Keratinocyte (primary cell): Measurements from ENCODE around the gene C2orf76. TPM values are rescaled to one million over a fixed set of nuclear protein-coding genes. Genes with fewer than 3 reads are reported as not detected.

Experiments
- DNase-seq: peaks from one replicate; pipeline ENCODE4 v3.0.0-alpha.2; 2011; ENCODE audit warnings: low read depth, missing footprints, low spot score
- FAIRE-seq: peaks from 2 replicates; lab custom pipeline; 2011; peaks lifted over from hg19 to GRCh38; lab: Jason Lieb, UNC
- H2AFZ ChIP-seq: 2 replicates; pipeline ENCODE4 v1.6.0; 2012; ENCODE audit warnings: low read length, control low read depth, inconsistent platforms; ENCODE audit not compliant: control insufficient read depth
- H3K27ac ChIP-seq: 2 replicates; pipeline ENCODE4 v1.5.1; 2011; ENCODE audit warnings: low read length; ENCODE audit not compliant: control insufficient read depth, insufficient read depth
- H3K27me3 ChIP-seq: 3 replicates; pipeline ENCODE4 v1.6.0; 2011; ENCODE audit warnings: low read length; ENCODE audit not compliant: control insufficient read depth, insufficient read depth; ENCODE audit errors: extremely low read depth
- H3K36me3 ChIP-seq, 2 experiments: 2 replicates in 1 of 2; 3 replicates in 1 of 2; pipeline ENCODE4 v1.5.1; 2011; ENCODE audit warnings: low read length in 2 of 2, mild to moderate bottlenecking in 1 of 2; ENCODE audit not compliant: control insufficient read depth in 2 of 2, insufficient read depth in 2 of 2; ENCODE audit errors: extremely low read depth in 1 of 2
- H3K4me1 ChIP-seq: 3 replicates; pipeline ENCODE4 v1.5.1; 2011; ENCODE audit warnings: low read length; ENCODE audit not compliant: control insufficient read depth, insufficient read depth; ENCODE audit errors: extremely low read depth
- H3K4me2 ChIP-seq: 3 replicates; pipeline ENCODE4 v1.6.0; 2011; ENCODE audit warnings: low read depth, low read length; ENCODE audit not compliant: control insufficient read depth, insufficient read depth; ENCODE audit errors: extremely low read depth
- H3K4me3 ChIP-seq, 3 experiments: fragments of 200-600 bp in 1 of 3; sonication (generic) in 1 of 3; 2 replicates in 2 of 3; 3 replicates in 1 of 3; pipeline ENCODE4 v1.5.1; 2011 to 2016; ENCODE audit warnings: low read length in 3 of 3, mild to moderate bottlenecking in 3 of 3, control low read depth in 2 of 3, inconsistent platforms in 1 of 3, low read depth in 1 of 3, mixed read lengths in 1 of 3, mixed run types in 1 of 3, moderate library complexity in 1 of 3; ENCODE audit not compliant: control insufficient read depth in 2 of 3, insufficient read depth in 2 of 3; ENCODE audit errors: extremely low read depth in 1 of 3
- H3K79me2 ChIP-seq: 2 replicates; pipeline ENCODE4 v1.6.0; 2012; ENCODE audit warnings: low read length; ENCODE audit not compliant: control insufficient read depth, insufficient read depth
- H3K9ac ChIP-seq: 3 replicates; pipeline ENCODE4 v1.6.0; 2011; ENCODE audit warnings: low read length; ENCODE audit not compliant: control insufficient read depth, insufficient read depth; ENCODE audit errors: extremely low read depth
- H3K9me1 ChIP-seq: 3 replicates; pipeline ENCODE4 v1.6.0; 2011; ENCODE audit warnings: low read length; ENCODE audit not compliant: control insufficient read depth, insufficient read depth; ENCODE audit errors: extremely low read depth
- H3K9me3 ChIP-seq: 2 replicates; pipeline ENCODE4 v1.5.1; 2012; ENCODE audit warnings: low read depth, low read length; ENCODE audit not compliant: control insufficient read depth
- H4K20me1 ChIP-seq: 3 replicates; pipeline ENCODE4 v1.6.0; 2011; ENCODE audit warnings: low read length; ENCODE audit not compliant: control insufficient read depth, insufficient read depth; ENCODE audit errors: extremely low read depth
- EZH2 ChIP-seq: IDR thresholded peaks from one replicate; pipeline ENCODE4 v1.6.1; 2012; ENCODE audit warnings: inconsistent platforms, mild to moderate bottlenecking, low read length, moderate library complexity
- dilution Hi-C: fragments of 300-500 bp; cut with MboI; formaldehyde crosslinking; loops from one replicate; pipeline ENCODE4 v1.7.0; 2020; ENCODE audit warnings: low sequenced_read_pairs; ENCODE audit not compliant: extremely low pct_ligation_motif_present
- polyA plus RNA-seq, 5 experiments: library from polyadenylated mRNA; depleted of rRNA in 3 of 5; stranded (reverse) in 3 of 5; stranded (forward) in 1 of 5; unstranded in 1 of 5; fragments of >200 nt; gene quantifications; 1 replicate in 1 of 5; 2 replicates in 3 of 5; 3 replicates in 1 of 5; pipeline versions ENCODE4 v1.2.1 to v1.2.3, GENCODE V29; 2011 to 2012; ENCODE audit warnings: missing spikeins in 2 of 5, low read depth in 1 of 5, low replicate concordance in 1 of 5
- TF ChIP-seq, protein P1 (sequence below), 3 experiments: IDR thresholded peaks in 1 of 3; conservative IDR thresholded peaks in 1 of 3; optimal IDR thresholded peaks in 1 of 3; 2 replicates in 2 of 3; 3 replicates in 1 of 3; pipeline versions ENCODE3 to v1.5.1; 2011; ENCODE audit warnings: low read length in 3 of 3, mild to moderate bottlenecking in 3 of 3, moderate library complexity in 2 of 3, control low read depth in 1 of 3, inconsistent platforms in 1 of 3; ENCODE audit not compliant: insufficient read depth in 2 of 3; ENCODE audit errors: extremely low read depth in 1 of 3

C2orf76 gene
- polyA plus RNA-seq, 1 donor (not counting 4 experiments of a cell fraction or from before 2014, with no cell fraction given), result 17.9 TPM

DNA sequence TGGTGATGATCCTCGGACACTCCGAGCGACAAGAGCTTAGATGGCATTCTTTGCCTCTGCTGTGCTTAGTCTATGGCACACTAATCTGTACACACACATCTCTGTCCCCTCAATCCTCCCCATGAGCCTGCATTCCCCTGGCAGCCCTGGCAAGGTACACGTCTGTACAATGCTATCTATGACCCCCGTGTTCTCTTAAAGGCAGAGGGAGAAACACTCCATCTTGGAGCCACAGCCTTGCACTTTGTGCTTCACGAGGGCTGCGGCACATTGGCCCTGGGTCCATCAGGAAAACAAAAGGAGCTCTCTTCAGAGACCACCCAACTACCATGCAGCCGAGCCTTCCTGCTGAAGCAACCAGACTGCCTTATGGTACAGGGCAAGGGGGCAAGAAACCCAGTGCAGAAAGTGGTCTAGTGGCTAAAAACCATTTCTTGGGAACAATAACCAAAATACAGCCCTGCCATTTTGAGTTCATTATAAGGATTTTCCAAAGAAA lies 100.5 kb downstream of the C2orf76 start:
- dilution Hi-C loops, result no loop called here
- H3K27me3 ChIP-seq, result no peaks in the 10 kb centered on the region
- no peak overlapping the region for H3K4me3 ChIP-seq
- H3K9me3 ChIP-seq, result no peaks in the 10 kb centered on the region
- TF ChIP-seq, protein P1, sequence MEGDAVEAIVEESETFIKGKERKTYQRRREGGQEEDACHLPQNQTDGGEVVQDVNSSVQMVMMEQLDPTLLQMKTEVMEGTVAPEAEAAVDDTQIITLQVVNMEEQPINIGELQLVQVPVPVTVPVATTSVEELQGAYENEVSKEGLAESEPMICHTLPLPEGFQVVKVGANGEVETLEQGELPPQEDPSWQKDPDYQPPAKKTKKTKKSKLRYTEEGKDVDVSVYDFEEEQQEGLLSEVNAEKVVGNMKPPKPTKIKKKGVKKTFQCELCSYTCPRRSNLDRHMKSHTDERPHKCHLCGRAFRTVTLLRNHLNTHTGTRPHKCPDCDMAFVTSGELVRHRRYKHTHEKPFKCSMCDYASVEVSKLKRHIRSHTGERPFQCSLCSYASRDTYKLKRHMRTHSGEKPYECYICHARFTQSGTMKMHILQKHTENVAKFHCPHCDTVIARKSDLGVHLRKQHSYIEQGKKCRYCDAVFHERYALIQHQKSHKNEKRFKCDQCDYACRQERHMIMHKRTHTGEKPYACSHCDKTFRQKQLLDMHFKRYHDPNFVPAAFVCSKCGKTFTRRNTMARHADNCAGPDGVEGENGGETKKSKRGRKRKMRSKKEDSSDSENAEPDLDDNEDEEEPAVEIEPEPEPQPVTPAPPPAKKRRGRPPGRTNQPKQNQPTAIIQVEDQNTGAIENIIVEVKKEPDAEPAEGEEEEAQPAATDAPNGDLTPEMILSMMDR (optimal IDR thresholded peaks at IDR 0.05 in 1 of 3, IDR thresholded peaks at IDR 0.05 in 1 of 3, conservative IDR thresholded peaks at IDR 0.05 in 1 of 3; ENCODE audit: extremely low read depth in 1 of 3, insufficient read depth in 2 of 3, low read length in 3 of 3), result no peak
- TF ChIP-seq EZH2, result no peak
- FAIRE-seq (no peak), DNase-seq (no peak)
- H3K27ac ChIP-seq, result no peak overlapping the region
- peaks cover 4% of the 10 kb centered on the region for H3K9me1 ChIP-seq
- H3K36me3 ChIP-seq, result peaks cover 4% of the 10 kb centered on the region in 2 experiments
- H4K20me1 ChIP-seq, result no peaks in the 10 kb centered on the region
- no peak overlapping the region for H3K9ac ChIP-seq
- no peaks in the 10 kb centered on the region for H3K4me1 ChIP-seq
- no peak overlapping the region for H2AFZ ChIP-seq
- H3K79me2 ChIP-seq, result no peaks in the 10 kb centered on the region
- H3K4me2 ChIP-seq, result no peak overlapping the region

DNA sequence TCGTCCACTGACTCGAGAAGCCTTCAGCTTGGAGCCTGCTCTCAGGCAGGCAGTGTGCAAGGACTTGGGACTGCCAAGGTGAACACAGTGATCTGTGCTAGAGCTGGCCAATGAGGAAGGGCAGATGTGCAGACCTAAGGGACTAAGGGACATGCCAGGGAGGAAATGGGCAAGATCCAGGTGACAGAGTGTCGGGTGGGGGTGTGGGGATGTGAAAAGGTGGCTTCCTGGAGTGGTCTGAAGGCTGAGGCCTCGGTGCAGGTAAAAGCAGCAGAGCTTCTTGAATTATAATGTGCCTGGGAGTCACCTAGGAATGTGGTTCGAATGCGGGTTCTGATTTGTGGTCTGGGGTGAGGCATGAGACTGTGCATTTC lies 101.0 kb downstream of the C2orf76 start:
- Histone ChIP-seq H3K27me3 (no peaks in the 10 kb centered on the region), H3K79me2 (no peaks in the 10 kb centered on the region), H3K4me2 (no peak overlapping the region), H3K9ac (no peak overlapping the region), H3K36me3 (peaks cover 4 to 5% of the 10 kb centered on the region in 2 experiments), H2AFZ (no peak overlapping the region), H4K20me1 (no peaks in the 10 kb centered on the region), H3K27ac (no peak overlapping the region), H3K4me1 (no peaks in the 10 kb centered on the region), H3K9me3 (no peaks in the 10 kb centered on the region), H3K9me1 (peaks cover 4% of the 10 kb centered on the region), H3K4me3 (no peak overlapping the region)
- FAIRE-seq (no peak), DNase-seq (no peak)
- dilution Hi-C loops, result no loop called here
- TF ChIP-seq, protein P1 (optimal IDR thresholded peaks at IDR 0.05 in 1 of 3, IDR thresholded peaks at IDR 0.05 in 1 of 3, conservative IDR thresholded peaks at IDR 0.05 in 1 of 3; ENCODE audit: extremely low read depth in 1 of 3, insufficient read depth in 2 of 3, low read length in 3 of 3), result no peak
- no peak for TF ChIP-seq EZH2
